Suppressor macrophage treated with lipopolysaccharide for 1 hour (primary cell): ENCODE data around the gene C2CD4D.
"Not testable (repeated sequence)": the region's sequence is repeated elsewhere in the genome, so short reads cannot be mapped to it uniquely, and the experiment has no call there.

Source experiments
- DNase-seq, 3 donors: peaks; one replicate each; pipeline ENCODE4 v3.0.0-alpha.2; 2020 to 2022

The C2CD4D gene

GRCh38 chr1:151858886-151859665 is 19.5 kb upstream of the C2CD4D start:
- no peak for DNase-seq

- no peak for DNase-seq
Observed at GRCh38 chr1:151858030-151858746, 18.6 kb upstream of the C2CD4D start.

GRCh38 chr1:151855933-151856332 is 16.3 kb upstream of the C2CD4D start:
- DNase-seq, result no peak

GRCh38 chr1:151855516-151855915 is 15.9 kb upstream of the C2CD4D start:
- DNase-seq, result not testable (repeated sequence)

GRCh38 chr1:151854658-151855057 is 15.0 kb upstream of the C2CD4D start:
- no peak for DNase-seq

GRCh38 chr1:151853411-151853943 is 13.9 kb upstream of the C2CD4D start, which contains the start of gene THEM5:
Gene THEM5 (minus strand): TSS chr1:151853712. CDS start chr1:151853565, 147 bp downstream.
- DNase-seq, result no peak

- DNase-seq, result no peak
Observed at GRCh38 chr1:151852733-151853132, 13.1 kb upstream of the C2CD4D start.

- DNase-seq, result no peak
Observed at GRCh38 chr1:151851886-151852285, 12.3 kb upstream of the C2CD4D start.

- DNase-seq, result no peak
Observed at GRCh38 chr1:151849871-151850270, 10.3 kb upstream of the C2CD4D start.

GRCh38 chr1:151849126-151849525 is 9.5 kb upstream of the C2CD4D start:
- DNase-seq, result peak in 2 of 3 donors; percentile 57 to 58

GRCh38 chr1:151847867-151848596 is 8.4 kb upstream of the C2CD4D start:
- DNase-seq, result no peak

- no peak for DNase-seq
Observed at GRCh38 chr1:151846686-151847237, 7.1 kb upstream of the C2CD4D start.

- DNase-seq, result peak; percentile 68 to 77 (median 69)
Observed at GRCh38 chr1:151846062-151846568, 6.5 kb upstream of the C2CD4D start.

- DNase-seq, result no peak
Observed at GRCh38 chr1:151843398-151843797, 3.8 kb upstream of the C2CD4D start.

- no peak for DNase-seq
Observed at GRCh38 chr1:151841141-151841540, 1.5 kb upstream of the C2CD4D start.

GRCh38 chr1:151840421-151840820 is 801 bp upstream of the C2CD4D start:
- no peak for DNase-seq

- DNase-seq, result no peak
Observed at GRCh38 chr1:151839082-151839412, 573 bp downstream of the C2CD4D start.

GRCh38 chr1:151838222-151839081 is 1.2 kb downstream of the C2CD4D start:
- DNase-seq, result peak in 2 of 3 donors; percentile 46 to 74

- no peak for DNase-seq
Observed at GRCh38 chr1:151837884-151838221, 1.8 kb downstream of the C2CD4D start.

- DNase-seq, result no peak
Observed at GRCh38 chr1:151837197-151837596, 2.4 kb downstream of the C2CD4D start.

- DNase-seq, result no peak
Observed at GRCh38 chr1:151835596-151835995, 4.0 kb downstream of the C2CD4D start.

- peak in 2 of 3 donors; percentile 39 to 41 for DNase-seq
Observed at GRCh38 chr1:151834239-151834638, 5.4 kb downstream of the C2CD4D start.
